HG02870 (cell line): ENCODE results near the gene ZNF691.
"Not testable (repeated sequence)": the region's sequence is repeated elsewhere in the genome, so short reads cannot be mapped to it uniquely, and the experiment has no call there.

Source experiments
- ATAC-seq: cut with Tn5 transposase; IDR thresholded peaks from one replicate; pipeline ENCODE4 v1.9.1; 2021; ENCODE audit warnings: mild to moderate bottlenecking, moderate library complexity; ENCODE audit not compliant: unreplicated experiment

The ZNF691 gene

GRCh38 chr1:42846257-42847110 is at the start of gene ZNF691:
TSS of gene ZNF691 (plus strand) at chr1:42846613. CDS start at chr1:42849659, 3,046 bp downstream.
- ATAC-seq = peak; percentile 90

GRCh38 chr1:42797414-42797813 is 49.0 kb upstream of the ZNF691 start:
- ATAC-seq = no peak

GRCh38 chr1:42797979-42798378 is 48.4 kb upstream of the ZNF691 start:
- no peak for ATAC-seq

- ATAC-seq = no peak
Observed at GRCh38 chr1:42801832-42802473, 44.5 kb upstream of the ZNF691 start.

- ATAC-seq = no peak
Observed at GRCh38 chr1:42806171-42806570, 40.2 kb upstream of the ZNF691 start.

- no peak for ATAC-seq
Observed at GRCh38 chr1:42806593-42806992, 39.8 kb upstream of the ZNF691 start.

GRCh38 chr1:42807056-42807668 is 39.3 kb upstream of the ZNF691 start:
- no peak for ATAC-seq

GRCh38 chr1:42814815-42815214 is 31.6 kb upstream of the ZNF691 start:
- not testable (repeated sequence) for ATAC-seq

GRCh38 chr1:42815941-42816584 is 30.4 kb upstream of the ZNF691 start:
- ATAC-seq = no peak

- ATAC-seq = peak; percentile 79
Observed at GRCh38 chr1:42816585-42817439, 29.6 kb upstream of the ZNF691 start, which contains the start of the genes ERMAP and SVBP. TSS of gene ERMAP (plus strand) at chr1:42817122. CDS start at chr1:42830449, 13,327 bp downstream. TSS of gene SVBP (minus strand) at chr1:42817397. CDS start at chr1:42816544, 853 bp downstream.

GRCh38 chr1:42817440-42817767 is 29.0 kb upstream of the ZNF691 start:
- ATAC-seq = no peak

- ATAC-seq = no peak
Observed at GRCh38 chr1:42817976-42818375, 28.4 kb upstream of the ZNF691 start.

- no peak for ATAC-seq
Observed at GRCh38 chr1:42820813-42821212, 25.6 kb upstream of the ZNF691 start.

- ATAC-seq = no peak
Observed at GRCh38 chr1:42821690-42822089, 24.7 kb upstream of the ZNF691 start.

GRCh38 chr1:42822800-42823392 is 23.5 kb upstream of the ZNF691 start:
- no peak for ATAC-seq

- ATAC-seq = no peak
Observed at GRCh38 chr1:42824481-42825035, 21.9 kb upstream of the ZNF691 start.

- ATAC-seq = no peak
Observed at GRCh38 chr1:42825036-42825851, 21.2 kb upstream of the ZNF691 start.

- ATAC-seq = no peak
Observed at GRCh38 chr1:42830631-42831030, 15.8 kb upstream of the ZNF691 start.

- ATAC-seq = no peak
Observed at GRCh38 chr1:42831273-42831672, 15.1 kb upstream of the ZNF691 start.
